CD4-positive, alpha-beta memory T cell (primary cell): ENCODE data around the gene BRD1. TPM values are rescaled to one million over a fixed set of nuclear protein-coding genes. Genes with fewer than 3 reads are reported as not detected.

Experiments used
- CTCF ChIA-PET: fragments of 350-600 bp; sonication (Branson Sonifier 250); formaldehyde crosslinking; loops from one replicate; lab custom pipeline; 2021; ENCODE audit warnings: inconsistent platforms; ENCODE audit not compliant: partially characterized antibody; lab: Charles Lee
- POLR2A ChIA-PET: fragments of 350-600 bp; sonication (Branson Sonifier 250); formaldehyde crosslinking; loops from one replicate; lab custom pipeline; 2021; ENCODE audit not compliant: partially characterized antibody; lab: Charles Lee
- DNase-seq, 5 donors: peaks; one replicate each; pipeline versions ENCODE4 v3.0.0 to v3.0.0-alpha.2; 2020 to 2022; ENCODE audit warnings: mixed read lengths in 1 of 5
- H3K27ac ChIP-seq: one replicate; pipeline ENCODE4 v1.7.0; 2013; ENCODE audit warnings: low read depth, low read length
- H3K27me3 ChIP-seq: 2 replicates; pipeline ENCODE4 v1.7.0; 2013; ENCODE audit warnings: mild to moderate bottlenecking, low read length, moderate library complexity; ENCODE audit not compliant: insufficient read depth
- H3K36me3 ChIP-seq: 2 replicates; pipeline ENCODE4 v1.7.0; 2013; ENCODE audit warnings: mild to moderate bottlenecking, low read length, moderate library complexity; ENCODE audit not compliant: insufficient read depth
- H3K4me1 ChIP-seq: 2 replicates; pipeline ENCODE4 v1.7.0; 2013; ENCODE audit warnings: mild to moderate bottlenecking, low read length, moderate library complexity; ENCODE audit not compliant: insufficient read depth
- H3K4me3 ChIP-seq, 2 donors: one replicate each; pipeline ENCODE4 v1.7.0; 2013; ENCODE audit warnings: low read length in 2 of 2, mild to moderate bottlenecking in 1 of 2
- H3K9me3 ChIP-seq, 2 donors: one replicate each; pipeline ENCODE4 v1.7.0; 2013; ENCODE audit warnings: low read length in 2 of 2, control low read depth in 1 of 2; ENCODE audit not compliant: control insufficient read depth in 1 of 2
- H3K27ac Mint-ChIP-seq, 7 donors: one replicate each; pipeline ENCODE4 v1.8.0; 2020 to 2021; ENCODE audit warnings: mixed read lengths in 7 of 7, mild to moderate bottlenecking in 6 of 7, inconsistent platforms in 3 of 7, moderate library complexity in 3 of 7
- H3K27me3 Mint-ChIP-seq, 2 donors: one replicate each; pipeline ENCODE4 v1.8.0; 2020 to 2021; ENCODE audit warnings: mixed read lengths in 2 of 2
- H3K36me3 Mint-ChIP-seq, 2 donors: one replicate each; pipeline ENCODE4 v1.8.0; 2020 to 2021; ENCODE audit warnings: mixed read lengths in 2 of 2, inconsistent platforms in 1 of 2, mild to moderate bottlenecking in 1 of 2
- H3K4me1 Mint-ChIP-seq, 4 donors: one replicate each; pipeline ENCODE4 v1.8.0; 2020 to 2021; ENCODE audit warnings: mixed read lengths in 4 of 4, mild to moderate bottlenecking in 1 of 4
- H3K4me3 Mint-ChIP-seq, 8 donors: one replicate each; pipeline ENCODE4 v1.8.0; 2020 to 2021; ENCODE audit warnings: mixed read lengths in 8 of 8, mild to moderate bottlenecking in 7 of 8, moderate library complexity in 6 of 8, inconsistent platforms in 3 of 8
- H3K9me3 Mint-ChIP-seq, 8 donors: one replicate each; pipeline ENCODE4 v1.8.0; 2020 to 2021; ENCODE audit warnings: mixed read lengths in 8 of 8, mild to moderate bottlenecking in 5 of 8, inconsistent platforms in 3 of 8, moderate library complexity in 1 of 8
- intact Hi-C: fragments of 100-400 bp; cut with micrococcal nuclease; formaldehyde crosslinking; loops from one replicate; pipeline ENCODE4 v1.15.1; 2023
- polyA plus RNA-seq, 2 donors: library from polyadenylated mRNA; unstranded; fragments of 300-500 nt; fragmentation: Illumina TruSeq; gene quantifications; one replicate each; pipeline ENCODE4 v1.2.3, GENCODE V29; 2021
- total RNA-seq, 2 experiments: library from RNA; stranded (reverse); gene quantifications; one replicate each; pipeline ENCODE4 v1.2.3, GENCODE V29; 2021

Gene BRD1
- total and polyA plus RNA-seq, 4 experiments from 2014 or later, result 0.94 to 88.1 (median 44.6) TPM

DNA sequence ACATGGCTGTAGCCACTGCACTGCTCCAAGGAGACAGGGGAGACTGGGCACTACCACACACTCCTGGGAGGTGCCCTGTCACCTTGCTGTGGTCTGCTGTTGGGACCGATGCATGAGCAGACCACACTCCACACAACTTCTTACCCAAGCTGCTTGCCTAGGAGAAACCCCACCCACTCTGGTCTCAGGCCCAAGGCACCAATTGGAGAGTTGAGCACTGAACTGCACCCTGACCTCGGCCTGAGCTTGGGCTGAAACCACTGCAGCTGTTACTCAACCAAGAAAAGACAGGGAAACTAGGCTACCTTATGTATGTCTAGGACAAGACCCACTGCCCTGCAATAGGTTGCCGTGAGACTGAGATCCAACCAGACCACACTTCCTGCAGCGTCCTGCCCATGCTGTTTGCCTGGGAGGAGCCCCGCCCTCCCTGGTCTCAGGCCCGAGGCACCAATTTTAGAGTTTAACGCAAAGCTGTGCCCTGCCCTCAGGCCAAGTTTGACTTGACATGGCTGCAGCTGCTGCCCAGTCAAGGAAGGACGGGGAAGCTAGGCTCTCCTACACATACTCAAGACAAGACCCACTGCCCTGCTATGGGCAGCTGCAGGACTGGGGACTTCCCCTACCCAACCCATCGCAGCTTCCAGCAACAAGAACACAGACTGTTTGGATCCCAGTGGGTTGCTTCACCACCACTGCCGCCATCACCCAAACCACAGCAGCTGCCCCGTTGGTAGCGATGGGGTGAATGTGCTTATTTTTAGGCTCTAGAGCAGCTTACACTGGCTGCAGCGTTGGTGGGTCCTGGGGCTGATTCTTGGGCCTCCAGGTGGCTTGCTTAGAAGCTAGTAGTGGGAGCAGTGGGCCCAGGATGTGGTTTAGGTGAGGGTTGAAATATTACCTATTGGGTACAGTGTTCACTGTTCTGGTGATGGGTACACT, 66.8 kb downstream of the BRD1 start:
- no peaks in the 10 kb centered on the region for H3K9me3 Mint-ChIP-seq
- ChIA-PET CTCF (interaction anchor here (2.2 kb wide), 1 partner anchor 270 kb away, joined by 9 read pairs; no protein-coding TSS in a partner anchor), POLR2A (no interaction called here)
- H3K27ac Mint-ChIP-seq, result peak overlapping the region in 1 of 7 donors; percentile 24
- Histone ChIP-seq H3K4me1 (peaks cover 7% of the 10 kb centered on the region), H3K36me3 (no peaks in the 10 kb centered on the region), H3K4me3 (no peak overlapping the region), H3K9me3 (no peaks in the 10 kb centered on the region), H3K27me3 (no peaks in the 10 kb centered on the region), H3K27ac (no peak overlapping the region)
- intact Hi-C loops, result loop anchor here (10.0 kb wide), 1 partner anchor 124 kb away; no protein-coding TSS in a partner anchor
- no peak for DNase-seq
- H3K36me3 Mint-ChIP-seq, result no peaks in the 10 kb centered on the region
- H3K4me1 Mint-ChIP-seq, result peaks cover 4 to 24% (median 10%) of the 10 kb centered on the region in 4 donors
- H3K27me3 Mint-ChIP-seq, result peaks cover 1 to 2% of the 10 kb centered on the region in 2 donors
- no peak overlapping the region for H3K4me3 Mint-ChIP-seq

DNA sequence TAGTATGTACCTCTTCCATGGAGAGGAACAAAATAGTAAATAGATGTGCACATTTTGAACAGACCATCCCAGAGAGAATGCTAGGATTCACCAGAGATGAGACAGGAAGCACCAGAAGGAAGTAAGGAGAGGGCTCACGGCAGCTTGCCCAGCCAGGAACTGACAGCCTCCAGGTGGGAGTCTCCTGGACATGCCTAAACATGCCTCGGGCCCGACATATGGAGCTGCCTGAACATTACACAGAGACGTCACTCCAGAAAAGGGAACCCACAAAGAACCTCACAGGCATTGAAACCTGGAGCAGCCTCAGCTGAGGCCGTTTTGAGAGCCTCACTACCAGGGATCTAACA, 67.4 kb downstream of the BRD1 start:
- POLR2A ChIA-PET, result no interaction called here
- H3K27me3 Mint-ChIP-seq, result peaks cover 1 to 2% of the 10 kb centered on the region in 2 donors
- CTCF ChIA-PET, result no interaction called here
- no peaks in the 10 kb centered on the region for H3K36me3 Mint-ChIP-seq
- H3K4me3 ChIP-seq, result no peak overlapping the region
- no peaks in the 10 kb centered on the region for H3K36me3 ChIP-seq
- intact Hi-C loops, result loop anchor here (10.0 kb wide), 1 partner anchor 125 kb away; no protein-coding TSS in a partner anchor
- peaks cover 7% of the 10 kb centered on the region for H3K4me1 ChIP-seq
- no peak overlapping the region for H3K27ac ChIP-seq
- H3K9me3 Mint-ChIP-seq, result peaks cover 0 to 1% (median 0%) of the 10 kb centered on the region in 8 donors
- peaks cover 4 to 24% (median 10%) of the 10 kb centered on the region in 4 donors for H3K4me1 Mint-ChIP-seq
- no peak overlapping the region for H3K4me3 Mint-ChIP-seq
- peak overlapping the region in 1 of 7 donors; percentile 24 for H3K27ac Mint-ChIP-seq
- no peak for DNase-seq
- H3K27me3 ChIP-seq, result no peaks in the 10 kb centered on the region
- no peaks in the 10 kb centered on the region for H3K9me3 ChIP-seq

DNA sequence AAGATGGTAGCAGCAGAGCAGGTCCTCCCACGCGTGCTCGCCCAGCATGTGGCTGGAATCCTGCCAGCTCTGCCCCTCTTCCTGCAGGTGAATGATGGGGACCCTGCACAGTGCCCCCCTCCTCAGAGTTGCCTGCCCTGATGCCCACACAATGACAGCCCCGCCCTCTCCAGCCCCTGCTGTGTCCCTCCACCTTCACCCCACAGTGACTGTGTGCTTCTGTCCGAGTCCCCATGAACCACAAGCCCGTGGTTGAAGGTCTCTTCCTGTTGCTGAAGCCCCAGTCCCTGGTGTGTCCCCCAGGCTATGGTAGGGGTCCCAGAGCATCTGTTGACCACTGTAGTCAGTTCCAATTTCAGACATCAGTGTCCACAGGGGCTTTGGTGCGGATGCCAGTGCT, 71.0 kb downstream of the BRD1 start:
- ChIA-PET POLR2A (no interaction called here), CTCF (no interaction called here)
- H3K4me3 Mint-ChIP-seq, result no peak overlapping the region
- Histone ChIP-seq H3K4me1 (peaks cover 7% of the 10 kb centered on the region), H3K27me3 (no peaks in the 10 kb centered on the region), H3K4me3 (no peak overlapping the region), H3K36me3 (no peaks in the 10 kb centered on the region), H3K27ac (no peak overlapping the region), H3K9me3 (no peaks in the 10 kb centered on the region)
- H3K36me3 Mint-ChIP-seq, result no peaks in the 10 kb centered on the region
- peaks cover 0 to 4% (median 0%) of the 10 kb centered on the region in 8 donors for H3K9me3 Mint-ChIP-seq
- H3K27me3 Mint-ChIP-seq, result peaks cover 1 to 2% of the 10 kb centered on the region in 2 donors
- intact Hi-C loops, result no loop called here
- H3K4me1 Mint-ChIP-seq, result peaks cover 4 to 19% (median 7%) of the 10 kb centered on the region in 4 donors
- H3K27ac Mint-ChIP-seq, result no peak overlapping the region
- DNase-seq, result no peak

DNA sequence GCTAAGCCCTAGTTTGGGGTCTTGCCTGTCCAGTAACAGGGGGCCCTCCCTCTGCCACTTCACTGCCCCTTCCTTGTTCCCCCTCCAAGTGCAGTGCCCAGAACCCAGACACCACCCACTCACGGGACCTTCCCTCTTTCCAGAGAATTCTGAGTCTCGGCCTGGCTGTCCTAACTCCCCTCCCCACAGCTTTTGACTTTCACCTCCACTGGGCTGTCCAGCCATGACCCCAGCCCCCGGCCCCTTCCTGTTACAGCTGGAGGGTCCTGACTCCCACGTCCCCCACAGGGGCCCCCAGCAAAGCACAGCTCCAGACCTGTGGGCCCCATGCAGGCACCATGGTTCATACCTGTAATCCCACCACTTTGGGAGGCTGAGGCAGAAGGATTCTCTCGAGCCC, 71.5 kb downstream of the BRD1 start:
- peak overlapping the region in 2 of 7 donors; percentile 24 to 79 for H3K27ac Mint-ChIP-seq
- H3K4me1 ChIP-seq, result peaks cover 5% of the 10 kb centered on the region
- no peak overlapping the region for H3K4me3 ChIP-seq
- POLR2A ChIA-PET, result no interaction called here
- CTCF ChIA-PET, result no interaction called here
- no peak overlapping the region for H3K27ac ChIP-seq
- peaks cover 3 to 18% (median 6%) of the 10 kb centered on the region in 4 donors for H3K4me1 Mint-ChIP-seq
- H3K36me3 Mint-ChIP-seq, result no peaks in the 10 kb centered on the region
- H3K9me3 ChIP-seq, result no peaks in the 10 kb centered on the region
- peaks cover 1 to 2% of the 10 kb centered on the region in 2 donors for H3K27me3 Mint-ChIP-seq
- H3K36me3 ChIP-seq, result no peaks in the 10 kb centered on the region
- peaks cover 0 to 4% (median 0%) of the 10 kb centered on the region in 8 donors for H3K9me3 Mint-ChIP-seq
- intact Hi-C loops, result no loop called here
- H3K4me3 Mint-ChIP-seq, result peak overlapping the region in 1 of 8 donors; percentile 61
- H3K27me3 ChIP-seq, result no peaks in the 10 kb centered on the region
- no peak for DNase-seq

DNA sequence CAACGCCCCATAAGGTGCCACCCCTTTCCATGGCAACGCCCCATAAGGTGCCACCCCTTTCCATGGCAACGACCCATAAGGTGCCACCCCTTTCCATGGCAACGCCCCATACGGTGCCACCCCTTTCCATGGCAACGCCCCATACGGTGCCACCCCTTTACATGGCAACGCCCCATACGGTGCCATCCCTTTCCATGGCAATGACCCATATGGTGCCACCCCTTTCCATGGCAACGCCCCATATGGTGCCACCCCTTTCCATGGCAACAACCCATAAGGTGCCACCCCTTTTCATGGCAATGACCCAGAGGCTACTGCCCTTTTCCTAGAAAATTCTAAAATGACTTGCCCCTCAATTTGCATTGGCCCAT, 72.1 kb downstream of the BRD1 start:
- Mint-ChIP-seq H3K4me3 (no peak overlapping the region), H3K4me1 (peaks cover 0 to 12% (median 2%) of the 10 kb centered on the region in 4 donors), H3K36me3 (no peaks in the 10 kb centered on the region), H3K9me3 (peaks cover 0 to 4% (median 0%) of the 10 kb centered on the region in 8 donors), H3K27ac (peak overlapping the region in 1 of 7 donors; percentile 24), H3K27me3 (peaks cover 1 to 2% of the 10 kb centered on the region in 2 donors)
- H3K4me3 ChIP-seq, result no peak overlapping the region
- no peaks in the 10 kb centered on the region for H3K36me3 ChIP-seq
- no peaks in the 10 kb centered on the region for H3K9me3 ChIP-seq
- intact Hi-C loops, result no loop called here
- H3K27me3 ChIP-seq, result no peaks in the 10 kb centered on the region
- CTCF ChIA-PET, result no interaction called here
- no peak overlapping the region for H3K27ac ChIP-seq
- peak in 1 of 5 donors; percentile 30 for DNase-seq
- H3K4me1 ChIP-seq, result no peaks in the 10 kb centered on the region
- POLR2A ChIA-PET, result no interaction called here

DNA sequence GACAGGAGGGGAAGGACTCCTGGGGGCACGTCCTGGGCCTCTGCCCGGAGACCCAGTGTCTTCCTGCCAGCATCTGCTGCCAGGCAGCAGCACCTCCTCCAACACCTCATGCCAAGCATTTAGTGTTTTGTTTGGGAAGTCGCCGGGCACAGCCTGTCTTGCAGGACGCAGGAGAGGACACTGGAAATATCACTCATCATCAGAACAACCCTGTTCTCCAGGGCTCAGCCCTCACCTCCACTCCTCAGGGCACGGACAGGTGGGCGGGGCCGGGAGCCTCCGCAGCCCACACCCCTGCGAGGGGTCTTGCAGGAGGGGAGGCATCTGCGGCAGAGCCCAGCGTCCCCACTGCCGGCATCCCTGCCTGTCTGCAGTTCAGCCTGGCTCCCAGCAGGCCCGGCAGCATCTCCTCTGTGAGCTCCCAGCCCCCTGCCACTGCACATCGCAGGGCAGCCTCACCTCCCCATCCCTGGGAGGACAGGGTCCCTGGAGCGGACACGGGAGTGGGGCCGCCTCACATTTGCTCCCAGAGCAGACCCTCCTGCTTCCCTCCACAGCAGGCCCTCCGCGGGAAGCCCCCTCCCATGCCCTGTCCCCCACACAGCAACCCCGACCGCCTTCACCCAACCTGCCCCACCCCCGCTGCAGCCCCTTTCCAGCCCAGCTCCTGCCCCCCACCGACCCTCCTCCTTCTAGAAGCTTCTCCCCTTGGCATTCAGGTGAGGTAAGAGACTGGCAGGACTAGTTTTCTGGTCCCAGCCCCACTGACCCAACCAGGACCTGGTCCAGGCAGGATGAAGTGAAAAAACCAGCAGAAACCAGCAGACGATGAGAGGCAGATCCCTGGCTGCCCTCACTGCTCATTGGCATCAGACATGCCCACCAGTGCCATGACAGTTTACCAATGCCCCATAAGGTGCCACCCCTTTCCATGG, 72.7 kb downstream of the BRD1 start:
- Histone ChIP-seq H3K9me3 (no peaks in the 10 kb centered on the region), H3K27me3 (no peaks in the 10 kb centered on the region), H3K36me3 (no peaks in the 10 kb centered on the region), H3K27ac (no peak overlapping the region), H3K4me1 (no peaks in the 10 kb centered on the region), H3K4me3 (no peak overlapping the region)
- CTCF ChIA-PET, result no interaction called here
- Mint-ChIP-seq H3K27ac (peak overlapping the region in 1 of 7 donors; percentile 53), H3K4me1 (peaks cover 0 to 5% (median under 1%) of the 10 kb centered on the region in 4 donors), H3K9me3 (peaks cover 0 to 4% (median 0%) of the 10 kb centered on the region in 8 donors), H3K27me3 (peaks cover 1 to 2% of the 10 kb centered on the region in 2 donors), H3K36me3 (no peaks in the 10 kb centered on the region), H3K4me3 (no peak overlapping the region)
- POLR2A ChIA-PET, result no interaction called here
- intact Hi-C loops, result no loop called here
- peak in 1 of 5 donors; percentile 31 for DNase-seq
